Measurements from ENCODE around the gene ERC1. TPM values are rescaled to one million over a fixed set of nuclear protein-coding genes. Genes with fewer than 3 reads are reported as not detected.

The ERC1 gene
- polyA plus RNA-seq, 1 donor from 2014 or later: 7.1 TPM

- no peak overlapping the region for H3K4me3 ChIP-seq (ENCODE audit: low read length)
- no peaks in the 10 kb centered on the region for H4K20me1 ChIP-seq (ENCODE audit: insufficient read depth)
- no peak for TF ChIP-seq RAD21 (conservative IDR thresholded peaks at IDR 0.05)
- H3F3A ChIP-seq (ENCODE audit: insufficient read depth, low read length, poor library complexity, severe bottlenecking): no peaks in the 10 kb centered on the region
- no peak overlapping the region for H3K27ac ChIP-seq (ENCODE audit: low read length)
- H3K27me3 ChIP-seq (ENCODE audit: insufficient read depth, low read depth, low read length): no peaks in the 10 kb centered on the region
- H3K9me3 ChIP-seq (ENCODE audit: low read length): no peaks in the 10 kb centered on the region
- no peak overlapping the region for H3K4me2 ChIP-seq (ENCODE audit: low read length)
- H3K9ac ChIP-seq (ENCODE audit: low read length): no peak overlapping the region
- H3K36me3 ChIP-seq (ENCODE audit: insufficient read depth, low read length): no peaks in the 10 kb centered on the region
- H3K79me2 ChIP-seq (replicated peaks; ENCODE audit: insufficient read depth, low read length): no peaks in the 10 kb centered on the region
- H2AFZ ChIP-seq (ENCODE audit: low read depth, low read length): no peak overlapping the region
- no peaks in the 10 kb centered on the region for H3K9me2 ChIP-seq (ENCODE audit: insufficient read depth, low read length)
These were observed 356.3 kb downstream of the ERC1 start for GRCh38 chr12:1347294-1347693.

GRCh38 chr12:1348606-1349005 lies 357.6 kb downstream of the ERC1 start:
- Histone ChIP-seq H3K4me2 (ENCODE audit: low read length) (no peak overlapping the region), H3K9me3 (ENCODE audit: low read length) (no peaks in the 10 kb centered on the region), H3K27ac (ENCODE audit: low read length) (no peak overlapping the region), H3K9me2 (ENCODE audit: insufficient read depth, low read length) (no peaks in the 10 kb centered on the region), H3K79me2 (replicated peaks; ENCODE audit: insufficient read depth, low read length) (no peaks in the 10 kb centered on the region), H3K27me3 (ENCODE audit: insufficient read depth, low read depth, low read length) (no peaks in the 10 kb centered on the region), H3F3A (ENCODE audit: insufficient read depth, low read length, poor library complexity, severe bottlenecking) (no peaks in the 10 kb centered on the region), H3K4me3 (ENCODE audit: low read length) (no peak overlapping the region), H3K36me3 (ENCODE audit: insufficient read depth, low read length) (no peaks in the 10 kb centered on the region), H3K9ac (ENCODE audit: low read length) (no peak overlapping the region), H2AFZ (ENCODE audit: low read depth, low read length) (no peak overlapping the region), H4K20me1 (ENCODE audit: insufficient read depth) (no peaks in the 10 kb centered on the region)
- TF ChIP-seq POLR2AphosphoS5 (IDR thresholded peaks at IDR 0.05) (no peak), EP300 (conservative IDR thresholded peaks at IDR 0.05; ENCODE audit: poor library complexity, severe bottlenecking) (no peak), CTCF (IDR thresholded peaks at IDR 0.05; ENCODE audit: poor library complexity, severe bottlenecking) (no peak), REST (IDR thresholded peaks at IDR 0.05; ENCODE audit: borderline replicate concordance) (no peak), MXI1 (conservative IDR thresholded peaks at IDR 0.05; ENCODE audit: poor library complexity, severe bottlenecking) (no peak), SMC3 (conservative IDR thresholded peaks at IDR 0.05; ENCODE audit: poor library complexity) (no peak), TAF1 (IDR thresholded peaks at IDR 0.05; ENCODE audit: low read depth) (no peak), EZH2 (IDR thresholded peaks at IDR 0.05; ENCODE audit: borderline replicate concordance, insufficient read depth, low read length, poor library complexity, severe bottlenecking) (no peak), RAD21 (conservative IDR thresholded peaks at IDR 0.05) (no peak)

Data from neural cell (in vitro differentiated cells).